ENCODE data around the gene CAPN9.

- no peak for TF ChIP-seq POLR2A (IDR thresholded peaks at IDR 0.05; ENCODE audit: low read depth, low read length)
- no peak for TF ChIP-seq POLR2AphosphoS5 (IDR thresholded peaks at IDR 0.05; ENCODE audit: low read depth, low read length)
- no peak for TF ChIP-seq PAX5 (IDR thresholded peaks at IDR 0.05; ENCODE audit: insufficient read depth, low read length, severe bottlenecking)
- no peak for TF ChIP-seq TAF1 (IDR thresholded peaks at IDR 0.05; ENCODE audit: low read depth, low read length)
- TF ChIP-seq SPI1 (IDR thresholded peaks at IDR 0.05; ENCODE audit: low read depth, low read length) = no peak
- TF ChIP-seq POU2F2 (IDR thresholded peaks at IDR 0.05; ENCODE audit: low read depth, low read length) = no peak
Measured at GRCh38 chr1:230737622-230738262, 9.4 kb upstream of the CAPN9 start.

All from GM12891 (cell line).